Smooth muscle cell (in vitro differentiated cells): ENCODE data around the gene FAM13A. TPM values are rescaled to one million over a fixed set of nuclear protein-coding genes. Genes with fewer than 3 reads are reported as not detected.

Experiments
- DNase-seq: peaks from one replicate; lab custom pipeline; 2025; ENCODE audit not compliant: unreplicated experiment; lab: John Stamatoyannopoulos, UW
- H2AFZ ChIP-seq: fragments of 200-600 bp; sonication (generic); 2 replicates; pipeline ENCODE4 v1.6.0; 2016; ENCODE audit warnings: antibody characterized with exemption, low read depth, mild to moderate bottlenecking
- H3F3A ChIP-seq: fragments of 200-600 bp; sonication (generic); 2 replicates; pipeline ENCODE4 v1.6.0; 2017; ENCODE audit warnings: antibody characterized with exemption, low read depth
- H3K27ac ChIP-seq: fragments of 200-600 bp; sonication (generic); 2 replicates; pipeline ENCODE4 v1.5.1; 2016; ENCODE audit warnings: low read depth, mild to moderate bottlenecking
- H3K27me3 ChIP-seq: fragments of 200-600 bp; sonication (generic); 2 replicates; pipeline ENCODE4 v1.6.1; 2016; ENCODE audit warnings: low read depth, mild to moderate bottlenecking
- H3K36me3 ChIP-seq: fragments of 200-600 bp; sonication (generic); 2 replicates; pipeline ENCODE4 v1.5.1; 2016; ENCODE audit warnings: low read depth
- H3K4me1 ChIP-seq: fragments of 200-600 bp; sonication (generic); 2 replicates; pipeline ENCODE4 v1.5.1; 2016; ENCODE audit warnings: low read depth
- H3K4me2 ChIP-seq: fragments of 200-600 bp; sonication (generic); 2 replicates; pipeline ENCODE4 v1.6.0; 2016; ENCODE audit warnings: mild to moderate bottlenecking
- H3K4me3 ChIP-seq: fragments of 200-600 bp; sonication (generic); 2 replicates; pipeline ENCODE4 v1.5.1; 2016; ENCODE audit warnings: mild to moderate bottlenecking
- H3K79me2 ChIP-seq: fragments of 200-600 bp; sonication (generic); 2 replicates; pipeline ENCODE4 v1.6.0; 2016; ENCODE audit warnings: low read depth, mild to moderate bottlenecking
- H3K9ac ChIP-seq: fragments of 200-600 bp; sonication (generic); 2 replicates; pipeline ENCODE4 v1.6.0; 2016; ENCODE audit warnings: low read depth
- H3K9me3 ChIP-seq: fragments of 200-600 bp; sonication (generic); replicated peaks from 2 replicates; pipeline ENCODE4 v1.5.1; 2016; ENCODE audit warnings: low read depth
- H4K20me1 ChIP-seq: fragments of 200-600 bp; sonication (generic); 2 replicates; pipeline ENCODE4 v1.6.0; 2016; ENCODE audit warnings: low read depth
- CTCF ChIP-seq: fragments of 200-600 bp; sonication (generic); IDR thresholded peaks from 2 replicates; pipeline ENCODE4 v1.5.1; 2017; ENCODE audit warnings: borderline replicate concordance, mild to moderate bottlenecking, antibody characterized with exemption; ENCODE audit not compliant: insufficient read depth, poor library complexity, severe bottlenecking
- WGBS: methylation state at CpG from one replicate; pipeline ENCODE4 v1.1.7; 2016; ENCODE audit warnings: low lambda C conversion rate; 5-methylcytosine and 5-hydroxymethylcytosine counted together
- polyA plus RNA-seq: library from polyadenylated mRNA; unstranded; fragments of >200 nt; fragmentation: Nextera tagmentation; extraction: Ambion mirVana; gene quantifications from 2 replicates; pipeline ENCODE4 v1.2.1, GENCODE V29; 2016
- total RNA-seq: library from RNA; depleted of rRNA; stranded (reverse); fragments of >200 nt; gene quantifications from 2 replicates; pipeline ENCODE4 v1.2.3, GENCODE V29; 2014

FAM13A gene
- total and polyA plus RNA-seq, 2 experiments from 2014 or later, result 14.6 to 39.9 TPM

GRCh38 chr4:88971536-88971935, 85.4 kb downstream of the FAM13A start:
- no peak overlapping the region for H2AFZ ChIP-seq
- H3K4me1 ChIP-seq, result no peaks in the 10 kb centered on the region
- no peaks in the 10 kb centered on the region for H3K79me2 ChIP-seq
- no peaks in the 10 kb centered on the region for H3F3A ChIP-seq
- no peaks in the 10 kb centered on the region for H3K9me3 ChIP-seq
- no peak overlapping the region for H3K4me2 ChIP-seq
- H3K27me3 ChIP-seq, result no peaks in the 10 kb centered on the region
- WGBS, result 77% methylated on average over 1 of the region's 1 CpG
- H3K9ac ChIP-seq, result no peak overlapping the region
- no peaks in the 10 kb centered on the region for H4K20me1 ChIP-seq
- H3K4me3 ChIP-seq, result no peak overlapping the region
- H3K36me3 ChIP-seq, result no peaks in the 10 kb centered on the region
- TF ChIP-seq CTCF, result no peak
- no peak overlapping the region for H3K27ac ChIP-seq
- no peak for DNase-seq

GRCh38 chr4:88969746-88970145, 87.2 kb downstream of the FAM13A start:
- Histone ChIP-seq H3K27me3 (no peaks in the 10 kb centered on the region), H3K79me2 (no peaks in the 10 kb centered on the region), H3K4me2 (no peak overlapping the region), H3K9me3 (no peaks in the 10 kb centered on the region), H3K9ac (no peak overlapping the region), H3F3A (no peaks in the 10 kb centered on the region), H3K4me3 (no peak overlapping the region), H4K20me1 (no peaks in the 10 kb centered on the region), H3K36me3 (no peaks in the 10 kb centered on the region), H3K27ac (no peak overlapping the region), H2AFZ (no peak overlapping the region), H3K4me1 (no peaks in the 10 kb centered on the region)
- 91% methylated on average over 1 of the region's 1 CpG for WGBS
- DNase-seq, result no peak
- no peak for TF ChIP-seq CTCF

- no peak for DNase-seq
- no peak for TF ChIP-seq CTCF
- Histone ChIP-seq H3K27me3 (no peaks in the 10 kb centered on the region), H2AFZ (no peak overlapping the region), H3K4me2 (no peak overlapping the region), H3K4me1 (no peaks in the 10 kb centered on the region), H3K27ac (no peak overlapping the region), H3K9me3 (no peaks in the 10 kb centered on the region), H4K20me1 (no peaks in the 10 kb centered on the region), H3K9ac (no peak overlapping the region), H3K36me3 (no peaks in the 10 kb centered on the region), H3K79me2 (no peaks in the 10 kb centered on the region), H3F3A (no peaks in the 10 kb centered on the region), H3K4me3 (no peak overlapping the region)
These were observed 87.7 kb downstream of the FAM13A start for GRCh38 chr4:88969271-88969670.

GRCh38 chr4:88967883-88968331, 89.1 kb downstream of the FAM13A start:
- Histone ChIP-seq H3K79me2 (no peaks in the 10 kb centered on the region), H3K4me2 (no peak overlapping the region), H3K36me3 (no peaks in the 10 kb centered on the region), H3K4me3 (no peak overlapping the region), H3F3A (no peaks in the 10 kb centered on the region), H3K9me3 (no peaks in the 10 kb centered on the region), H3K4me1 (no peaks in the 10 kb centered on the region), H4K20me1 (no peaks in the 10 kb centered on the region), H3K27me3 (no peaks in the 10 kb centered on the region), H3K9ac (no peak overlapping the region), H2AFZ (no peak overlapping the region), H3K27ac (no peak overlapping the region)
- no peak for TF ChIP-seq CTCF
- no peak for DNase-seq
- 81% methylated on average over 2 of the region's 2 CpGs for WGBS
